H1 (cell line): Measurements from ENCODE around the gene AGPAT2. TPM values are rescaled to one million over a fixed set of nuclear protein-coding genes. Genes with fewer than 3 reads are reported as not detected.

ENCODE experiments used
- CTCF ChIA-PET: fragments of 300-600 bp; sonication (Branson Sonifier 250); formaldehyde crosslinking; loops from one replicate; lab custom pipeline; 2021; ENCODE audit not compliant: partially characterized antibody; lab: Charles Lee
- POLR2A ChIA-PET: fragments of 300-600 bp; sonication (Branson Sonifier 250); formaldehyde crosslinking; loops from one replicate; lab custom pipeline; 2021; ENCODE audit warnings: inconsistent platforms; ENCODE audit not compliant: partially characterized antibody; lab: Charles Lee
- DNase-seq, 2 experiments: peaks; one replicate each; pipeline versions ENCODE4 v3.0.0 to v3.0.0-alpha.2; 2010 to 2022; ENCODE audit warnings: low spot score in 2 of 2, low read depth in 1 of 2, mixed read lengths in 1 of 2
- FAIRE-seq: peaks from 2 replicates; lab custom pipeline; 2011; peaks lifted over from hg19 to GRCh38; lab: Jason Lieb, UNC
- H2AFZ ChIP-seq: 2 replicates; pipeline ENCODE4 v1.8.1; 2012; ENCODE audit warnings: low read length, inconsistent platforms
- H2AK5ac ChIP-seq: 2 replicates; pipeline ENCODE4 v1.6.1; 2013; ENCODE audit warnings: low read depth, low read length
- H2BK120ac ChIP-seq: replicated peaks from 2 replicates; pipeline ENCODE3; 2013; ENCODE audit warnings: low read depth, low read length, inconsistent platforms
- H2BK12ac ChIP-seq: 2 replicates; pipeline ENCODE4 v1.6.1; 2013; ENCODE audit warnings: low read depth, low read length
- H2BK15ac ChIP-seq: 2 replicates; pipeline ENCODE4 v1.6.1; 2013; ENCODE audit warnings: low read length
- H2BK20ac ChIP-seq: 2 replicates; pipeline ENCODE4 v1.6.1; 2013; ENCODE audit warnings: low read length
- H2BK5ac ChIP-seq: 2 replicates; pipeline ENCODE4 v1.6.1; 2013; ENCODE audit warnings: low read depth, low read length
- H3K14ac ChIP-seq: 2 replicates; pipeline ENCODE4 v1.6.1; 2013; ENCODE audit warnings: inconsistent platforms; ENCODE audit not compliant: insufficient read length
- H3K18ac ChIP-seq: 2 replicates; pipeline ENCODE4 v1.6.1; 2013; ENCODE audit warnings: low read length; ENCODE audit errors: extremely low read depth
- H3K23ac ChIP-seq: 2 replicates; pipeline ENCODE4 v1.6.1; 2013; ENCODE audit warnings: inconsistent platforms; ENCODE audit not compliant: insufficient read length
- H3K23me2 ChIP-seq: 2 replicates; pipeline ENCODE4 v1.6.1; 2013; ENCODE audit warnings: low read depth, low read length
- H3K27ac ChIP-seq: 2 replicates; pipeline ENCODE4 v1.6.1; 2011; ENCODE audit warnings: low read depth, low read length, inconsistent platforms
- H3K27me3 ChIP-seq, 4 experiments: replicated peaks in 1 of 4; 1 replicate in 1 of 4; 2 replicates in 3 of 4; pipeline versions ENCODE4 v1.6.1 to v1.8.1; 2011 to 2013; ENCODE audit warnings: low read length in 3 of 4, mild to moderate bottlenecking in 3 of 4, inconsistent platforms in 2 of 4, mixed read lengths in 2 of 4, moderate library complexity in 1 of 4; ENCODE audit not compliant: control insufficient read depth in 3 of 4, insufficient read depth in 3 of 4; ENCODE audit errors: extremely low read depth in 1 of 4
- H3K36me3 ChIP-seq, 4 experiments: 2 replicates each; pipeline versions ENCODE4 v1.6.1 to v1.8.1; 2011 to 2013; ENCODE audit warnings: mild to moderate bottlenecking in 4 of 4, low read length in 3 of 4, moderate library complexity in 2 of 4, control low read depth in 1 of 4, inconsistent platforms in 1 of 4; ENCODE audit not compliant: insufficient read depth in 4 of 4, control insufficient read depth in 2 of 4
- H3K4ac ChIP-seq: replicated peaks from 2 replicates; pipeline ENCODE3; 2013; ENCODE audit warnings: low read length, low read depth, mixed read lengths, inconsistent platforms; ENCODE audit not compliant: insufficient read length
- H3K4me1 ChIP-seq, 4 experiments: replicated peaks in 1 of 4; 1 replicate in 1 of 4; 2 replicates in 3 of 4; pipeline versions ENCODE4 v1.6.1 to v1.8.1; 2011 to 2013; ENCODE audit warnings: low read length in 3 of 4, inconsistent platforms in 2 of 4, mixed read lengths in 1 of 4; ENCODE audit not compliant: insufficient read depth in 4 of 4, control insufficient read depth in 3 of 4
- H3K4me2 ChIP-seq, 2 experiments: 2 replicates each; pipeline versions ENCODE4 v1.6.1 to v1.8.1; 2011 to 2013; ENCODE audit warnings: low read depth in 2 of 2, low read length in 2 of 2, control low read depth in 1 of 2, inconsistent platforms in 1 of 2, mild to moderate bottlenecking in 1 of 2; ENCODE audit not compliant: insufficient read depth in 1 of 2
- H3K4me3 ChIP-seq, 4 experiments: fragments of 200-600, 300-600 bp in 1 of 4; sonication (generic), shearing (Covaris generic), sonication (Bioruptor Twin) in 1 of 4; 2 replicates each; pipeline versions ENCODE4 v1.5.1 to v1.8.1; 2011 to 2016; ENCODE audit warnings: low read length in 4 of 4, low read depth in 3 of 4, control low read depth in 2 of 4, inconsistent platforms in 2 of 4, mild to moderate bottlenecking in 2 of 4, mixed read lengths in 1 of 4, moderate library complexity in 1 of 4; ENCODE audit not compliant: insufficient read depth in 2 of 4; ENCODE audit errors: extremely low read depth in 1 of 4
- H3K56ac ChIP-seq: replicated peaks from 2 replicates; pipeline ENCODE3; 2013; ENCODE audit warnings: low read depth, mild to moderate bottlenecking, mixed read lengths, low read length, inconsistent platforms; ENCODE audit not compliant: insufficient read length
- H3K79me1 ChIP-seq: 2 replicates; pipeline ENCODE4 v1.6.1; 2013; ENCODE audit warnings: low read depth, low read length, control low read depth
- H3K79me2 ChIP-seq, 2 experiments: 2 replicates each; pipeline versions ENCODE4 v1.6.1 to v1.8.1; 2012 to 2013; ENCODE audit warnings: low read length in 2 of 2, mild to moderate bottlenecking in 2 of 2, inconsistent platforms in 1 of 2; ENCODE audit not compliant: insufficient read depth in 2 of 2, control insufficient read depth in 1 of 2
- H3K9ac ChIP-seq, 4 experiments: replicated peaks in 1 of 4; 1 replicate in 1 of 4; 2 replicates in 3 of 4; pipeline versions ENCODE4 v1.6.1 to v1.8.1; 2011 to 2013; ENCODE audit warnings: low read depth in 3 of 4, low read length in 3 of 4, control low read depth in 2 of 4, mild to moderate bottlenecking in 2 of 4, moderate library complexity in 2 of 4, inconsistent platforms in 1 of 4; ENCODE audit errors: extremely low read depth in 1 of 4
- H3K9me3 ChIP-seq, 2 experiments: 2 replicates each; pipeline versions ENCODE4 v1.6.1 to v1.8.1; 2012 to 2013; ENCODE audit warnings: mild to moderate bottlenecking in 2 of 2, moderate library complexity in 2 of 2, control low read depth in 1 of 2, inconsistent platforms in 1 of 2, low read depth in 1 of 2, low read length in 1 of 2, mixed read lengths in 1 of 2; ENCODE audit not compliant: insufficient read depth in 2 of 2
- H4K20me1 ChIP-seq, 2 experiments: replicated peaks in 1 of 2; 2 replicates each; pipeline versions ENCODE3 to v1.8.1; 2011 to 2013; ENCODE audit warnings: inconsistent platforms in 2 of 2, low read length in 2 of 2, mild to moderate bottlenecking in 1 of 2; ENCODE audit not compliant: insufficient read depth in 2 of 2, control insufficient read depth in 1 of 2
- H4K5ac ChIP-seq: 2 replicates; pipeline ENCODE4 v1.6.1; 2013; ENCODE audit warnings: low read length, low read depth, mixed read lengths, inconsistent platforms; ENCODE audit not compliant: insufficient read length
- H4K8ac ChIP-seq: 2 replicates; pipeline ENCODE4 v1.8.0; 2013; ENCODE audit warnings: mild to moderate bottlenecking, moderate library complexity, low read length, inconsistent platforms; ENCODE audit not compliant: insufficient read depth; ENCODE audit errors: extremely low read depth
- H4K91ac ChIP-seq: replicated peaks from 2 replicates; pipeline ENCODE3; 2013; ENCODE audit warnings: low read length, mixed read lengths, inconsistent platforms; ENCODE audit not compliant: insufficient read length
- SAP30 ChIP-seq: fragments of 300-600 bp; sonication (generic); IDR thresholded peaks from 2 replicates; pipeline ENCODE4 v1.7.1; 2012; ENCODE audit warnings: low read length, moderate library complexity, mild to moderate bottlenecking, inconsistent platforms; ENCODE audit not compliant: insufficient read depth, insufficient replicate concordance
- WGBS, 2 experiments: shearing (Covaris generic) in 1 of 2; methylation state at CpG; one replicate each; pipeline versions ENCODE4 v1.1.6 to v1.1.7; 2013 to 2015; ENCODE audit warnings: low lambda C conversion rate in 2 of 2, mixed read lengths in 2 of 2, inconsistent platforms in 1 of 2, low coverage in 1 of 2, missing lambda C conversion rate in 1 of 2; ENCODE audit not compliant: insufficient replicate concordance in 2 of 2, insufficient coverage in 1 of 2, insufficient read length in 1 of 2; ENCODE audit errors: extremely low coverage in 1 of 2, missing lambda C conversion rate in 1 of 2; 5-methylcytosine and 5-hydroxymethylcytosine counted together
- polyA plus RNA-seq, 7 experiments: library from polyadenylated mRNA; depleted of rRNA in 3 of 7; stranded (reverse) in 5 of 7; unstranded in 2 of 7; fragments of >200 nt in 5 of 7; fragments of 200-250 nt in 2 of 7; gene quantifications; 1 replicate in 5 of 7; 2 replicates in 1 of 7; 4 replicates in 1 of 7; pipeline versions ENCODE4 v1.2.1 to v1.2.3, GENCODE V29; 2011 to 2013; ENCODE audit warnings: missing spikeins in 2 of 7, mixed read lengths in 2 of 7
- total RNA-seq: library from RNA; stranded (reverse); fragmentation: NEBNext Ultra II Directional; extraction: Animal tissue kit (Norgen Biotek cat#: 25700); gene quantifications from 2 replicates; pipeline ENCODE4 v1.2.1, GENCODE V29; 2021

AGPAT2 gene
- total and polyA plus RNA-seq, 2 of the 8 experiments (the other 6 are each of a cell fraction or from before 2014, with no cell fraction given), result 31.6 to 37.6 TPM

DNA sequence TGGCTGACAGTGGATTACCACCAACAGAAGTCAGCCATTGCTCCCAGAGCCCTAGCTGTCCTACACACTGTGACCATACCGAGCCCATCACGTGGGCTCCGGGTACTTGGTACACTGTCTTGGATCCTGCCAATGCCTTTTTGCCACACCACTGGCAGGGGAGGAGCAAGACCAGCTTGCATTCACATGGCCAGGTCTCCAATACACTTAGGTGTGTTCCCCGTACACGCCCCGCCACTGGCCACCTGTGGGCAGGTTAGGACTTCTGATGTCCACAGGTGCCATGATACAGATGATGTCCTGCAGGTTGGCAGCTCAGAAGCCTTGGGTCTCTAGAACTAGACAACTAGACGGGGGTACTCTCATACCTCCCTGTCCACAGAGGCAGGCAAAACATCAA lies 19.8 kb upstream of the AGPAT2 start:
- Histone ChIP-seq H4K20me1 (no peaks in the 10 kb centered on the region), H2AFZ (no peak overlapping the region), H4K91ac (no peak overlapping the region), H2BK5ac (no peak overlapping the region), H3K56ac (no peak overlapping the region), H3K23me2 (no peaks in the 10 kb centered on the region), H3K79me1 (no peaks in the 10 kb centered on the region), H3K23ac (no peak overlapping the region), H3K9me3 (no peaks in the 10 kb centered on the region), H4K5ac (no peak overlapping the region), H2AK5ac (no peak overlapping the region), H2BK120ac (no peak overlapping the region), H3K27me3 (peaks cover 0 to 5% (median 3%) of the 10 kb centered on the region in 4 experiments; a peak in 4 of 7 replicates), H3K4me2 (no peak overlapping the region), H3K4me1 (peaks cover 0 to 2% (median 0%) of the 10 kb centered on the region in 4 experiments; a peak in 1 of 7 replicates), H3K9ac (no peak overlapping the region), H2BK20ac (no peak overlapping the region), H2BK12ac (no peak overlapping the region), H3K4me3 (no peak overlapping the region), H3K79me2 (no peaks in the 10 kb centered on the region), H4K8ac (no peak overlapping the region), H3K14ac (no peak overlapping the region), H3K4ac (no peak overlapping the region), H3K36me3 (no peaks in the 10 kb centered on the region), H3K27ac (no peak overlapping the region), H3K18ac (no peak overlapping the region), H2BK15ac (no peak overlapping the region)
- DNase-seq (no peak), FAIRE-seq (no peak)
- no peak for TF ChIP-seq SAP30
- ChIA-PET CTCF (interaction anchor here (0.7 to 1.9 kb wide), 4 partner anchors 8 to 82 kb away, joined by 3 to 6 read pairs (median 4); no protein-coding TSS in a partner anchor), POLR2A (interaction anchor here (0.6 to 5.0 kb wide), 2 partner anchors 19 to 21 kb away, joined by 3 to 35 read pairs; no protein-coding TSS in a partner anchor)
- WGBS, 2 experiments, result 91% methylated on average over 7 of the region's 7 CpGs; no CpG with 5 or more reads in 1 of the 2 experiments
